Measurements from ENCODE around the gene GRB10.

GRB10 gene

DNA sequence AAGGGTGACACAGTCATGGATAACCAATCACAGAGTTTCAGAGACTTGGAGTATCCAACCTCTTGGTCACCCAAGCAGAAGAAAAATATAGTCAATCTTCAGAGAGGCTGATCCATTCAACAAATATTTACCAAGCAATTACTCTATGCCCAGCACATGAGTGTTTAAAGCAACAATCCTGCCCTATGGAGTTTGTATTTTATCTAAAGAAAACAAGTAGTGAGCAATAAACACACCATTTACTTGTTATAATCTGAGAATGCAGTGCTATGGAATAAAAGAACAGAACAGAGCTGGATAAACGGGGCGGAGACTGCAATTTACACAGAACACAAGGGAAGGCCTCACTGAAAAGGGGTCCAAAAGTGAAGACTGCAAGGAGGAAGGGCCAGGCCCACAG, 63.8 kb downstream of the GRB10 start:
- DNase-seq (ENCODE audit: low spot score), result no peak

DNA sequence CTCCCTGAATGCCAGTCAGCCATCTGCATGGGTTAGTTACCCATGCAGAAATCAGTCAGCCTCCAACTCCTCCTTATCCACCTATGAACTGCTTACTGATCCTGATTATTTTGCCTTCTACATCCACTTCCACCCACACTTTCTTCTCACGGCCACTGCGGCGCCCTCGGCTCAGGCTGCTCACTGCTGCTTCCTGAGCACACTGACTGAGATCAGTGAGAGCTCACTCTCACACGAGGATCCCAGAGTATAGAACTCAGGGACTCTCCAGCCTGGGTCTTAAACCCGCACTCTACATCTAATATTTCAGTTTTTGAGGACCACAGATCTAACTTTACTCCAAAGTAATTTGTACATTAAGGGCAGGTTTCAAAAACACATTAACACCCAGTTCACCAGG, 64.4 kb downstream of the GRB10 start:
- no peak for DNase-seq (ENCODE audit: low spot score)

DNA sequence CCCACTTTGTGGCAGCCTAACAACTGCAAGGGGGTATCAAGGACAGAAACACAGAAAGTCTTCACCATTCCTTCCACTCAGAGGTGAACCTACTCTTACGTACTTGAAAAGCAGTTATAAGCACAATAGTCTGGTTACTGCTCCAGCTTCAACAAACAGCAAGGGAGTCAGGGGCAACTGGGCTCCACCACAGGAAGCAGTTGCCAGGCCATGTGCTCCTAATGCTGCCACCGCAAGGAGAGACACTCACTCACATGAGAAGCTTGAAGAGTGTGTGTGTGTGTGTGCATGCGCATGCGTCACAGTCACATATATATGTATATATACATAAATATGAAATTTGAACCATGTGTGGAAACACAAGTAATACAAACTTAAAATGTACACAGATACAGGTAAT, 65.5 kb downstream of the GRB10 start:
- no peak for DNase-seq (ENCODE audit: low spot score)

DNA sequence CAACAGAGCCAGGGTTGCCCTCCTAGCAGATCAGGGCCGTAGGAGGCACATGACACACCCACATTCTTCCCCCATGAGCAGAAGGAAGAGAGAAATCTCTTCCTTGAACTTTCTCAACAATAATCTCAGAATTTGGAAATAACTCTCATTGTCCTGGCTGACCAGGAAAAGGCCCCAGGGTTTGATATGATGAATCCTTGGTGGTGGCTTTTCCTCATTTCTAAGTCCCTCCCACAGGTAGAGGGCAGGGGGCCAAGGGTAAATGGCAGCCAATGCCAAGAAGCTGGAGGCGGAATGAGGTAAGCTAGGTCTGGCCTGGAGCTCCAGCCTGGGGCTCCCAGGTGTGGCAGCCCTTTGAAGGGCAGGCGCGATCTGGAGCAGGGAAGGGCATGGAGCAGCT, 67.8 kb downstream of the GRB10 start:
- DNase-seq (ENCODE audit: low spot score), result no peak

- DNase-seq (ENCODE audit: low spot score), result no peak
These were observed 69.4 kb downstream of the GRB10 start for GRCh38 chr7:50713123-50713965.

- DNase-seq (ENCODE audit: low spot score), result no peak
These were observed 70.2 kb downstream of the GRB10 start for GRCh38 chr7:50712252-50713122.

DNA sequence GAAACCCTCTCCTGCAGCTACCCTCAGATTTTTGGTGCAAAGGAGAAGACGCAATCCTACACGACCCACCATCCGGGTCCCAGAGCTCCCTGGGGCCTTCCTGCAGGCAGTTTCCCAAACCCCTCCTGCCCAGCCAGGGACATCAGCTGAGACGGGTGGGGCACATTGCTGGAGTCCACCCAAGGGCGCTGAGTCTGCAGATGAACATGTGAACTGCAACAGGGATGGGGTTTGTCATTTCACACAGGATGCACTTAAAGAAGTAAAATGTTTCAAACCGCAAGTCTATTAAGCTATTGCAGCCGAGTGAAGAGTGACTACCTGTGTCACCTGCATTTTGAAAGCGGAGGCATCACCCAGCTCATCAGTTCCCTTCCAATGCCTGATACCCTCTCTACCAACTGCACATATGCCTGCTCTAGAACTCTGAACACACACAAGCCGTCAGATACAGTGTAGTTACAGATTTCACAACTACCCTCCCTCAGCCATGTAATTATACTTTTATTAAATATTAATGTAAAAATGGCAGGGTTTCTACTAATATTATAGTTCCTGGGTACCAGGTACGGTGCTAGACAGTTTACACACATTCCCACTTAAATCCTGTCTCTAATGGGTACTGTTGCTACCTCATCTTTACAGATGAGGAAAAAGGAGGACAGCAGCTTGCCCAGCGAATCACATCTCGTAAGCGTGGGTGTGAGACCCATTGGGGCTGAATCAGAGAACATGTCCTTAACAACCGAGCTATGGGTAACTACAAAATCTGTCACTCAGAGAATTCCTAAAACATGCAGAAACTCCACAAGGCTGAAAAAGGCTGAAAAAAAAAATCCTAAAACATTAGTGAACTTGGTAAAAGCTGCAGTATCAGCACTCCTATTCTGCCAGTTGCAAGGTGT, 71.2 kb downstream of the GRB10 start:
- no peak for DNase-seq (ENCODE audit: low spot score)

GRCh38 chr7:50710441-50711154, 72.1 kb downstream of the GRB10 start:
- no peak for DNase-seq (ENCODE audit: low spot score)

DNA sequence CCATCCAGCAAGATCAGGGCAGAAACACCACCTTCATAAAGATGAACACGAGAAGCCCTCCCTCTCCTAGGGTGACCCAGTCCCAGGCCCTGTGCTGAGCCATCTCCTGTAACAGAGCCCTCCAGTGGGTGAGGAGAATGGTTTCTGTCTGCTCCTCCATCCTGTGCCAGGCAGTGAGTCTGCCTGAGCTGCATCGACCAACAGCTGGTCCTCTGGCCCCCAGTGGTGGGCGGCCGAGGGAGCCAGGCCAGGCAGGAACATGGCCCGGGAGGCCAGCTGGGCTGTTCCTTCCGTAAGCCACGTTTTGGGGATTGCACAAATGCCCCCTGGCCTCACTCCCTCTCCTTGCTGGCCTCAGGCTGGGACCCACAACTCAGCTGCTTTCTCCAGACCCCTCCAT, 73.5 kb downstream of the GRB10 start:
- DNase-seq (ENCODE audit: low spot score), result no peak

DNA sequence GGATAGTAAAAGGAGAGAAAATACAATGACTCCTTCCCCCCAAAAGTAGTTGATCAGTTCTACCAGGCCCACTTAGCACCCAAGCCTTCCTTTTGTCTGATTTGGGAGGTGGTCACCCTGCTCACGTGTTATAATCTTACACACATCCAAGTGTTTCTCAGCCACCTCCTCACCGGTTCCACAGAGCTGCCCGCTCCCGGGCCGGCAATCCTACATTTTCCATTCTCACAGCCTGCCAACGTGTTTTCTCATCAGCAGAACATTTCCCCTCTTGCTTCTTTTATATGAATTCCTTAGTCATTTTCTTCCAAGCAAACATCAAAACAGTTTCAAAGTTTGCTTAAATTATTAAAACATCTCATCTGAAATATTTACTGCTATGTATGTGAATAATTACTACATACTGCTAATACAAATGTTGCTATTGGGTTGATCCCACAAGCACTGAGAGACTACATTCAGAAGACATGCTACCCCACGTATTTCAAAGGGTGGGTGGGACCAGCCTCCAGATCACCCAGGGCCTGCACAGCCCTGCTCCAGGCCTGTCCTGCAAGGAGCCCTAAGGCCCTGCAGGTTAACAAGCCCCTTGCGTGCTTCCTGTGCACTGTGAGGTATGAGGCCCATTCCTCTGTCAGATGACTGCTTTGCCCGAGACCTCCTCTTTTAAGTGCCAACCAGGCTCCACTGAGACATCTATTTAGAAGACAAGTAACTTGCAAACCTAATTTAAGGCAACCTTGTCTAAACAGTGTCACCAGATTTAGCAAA, 75.3 kb downstream of the GRB10 start:
- DNase-seq (ENCODE audit: low spot score), result no peak

DNA sequence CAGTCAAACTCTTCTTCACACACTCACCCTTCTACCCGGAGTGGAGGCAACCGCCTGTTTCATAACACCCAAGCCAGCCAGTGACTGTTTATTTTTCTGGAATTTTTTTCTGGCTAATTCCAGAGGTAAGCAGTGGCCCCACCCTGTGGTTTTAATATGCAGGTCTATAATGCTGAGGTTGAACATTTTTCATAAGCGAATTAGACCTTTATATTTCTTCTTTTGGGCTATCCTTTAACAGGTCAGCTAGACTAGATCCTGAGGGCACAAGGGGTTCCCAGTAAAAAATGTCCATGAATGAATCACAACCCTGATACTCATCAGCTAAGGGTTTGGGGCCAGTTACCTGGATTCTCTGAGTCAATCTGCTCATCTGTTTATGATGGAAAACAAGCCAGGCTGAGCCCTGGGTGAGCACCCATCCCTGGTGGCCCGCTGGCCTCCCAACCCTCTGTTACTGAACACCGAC, 76.2 kb downstream of the GRB10 start:
- DNase-seq (ENCODE audit: low spot score), result no peak

DNA sequence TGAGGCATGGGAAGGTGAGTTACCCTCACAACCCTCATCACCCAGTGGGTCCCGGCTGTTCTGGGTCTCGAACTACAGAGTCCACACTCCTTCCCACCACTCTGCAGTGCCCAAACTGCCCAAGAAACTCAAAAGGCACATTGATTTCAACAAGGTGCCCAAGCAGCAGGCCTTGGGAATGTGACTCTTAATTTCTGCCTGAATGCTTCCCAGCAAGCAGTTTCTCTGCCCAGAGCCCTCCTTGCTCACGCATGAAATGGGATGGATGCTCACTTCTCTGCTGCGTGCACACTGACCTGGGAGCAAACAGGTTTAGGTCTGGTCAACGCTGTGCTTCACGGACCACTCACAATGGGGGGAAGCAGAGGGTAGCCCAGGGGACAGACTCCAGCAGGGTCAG, 77.9 kb downstream of the GRB10 start:
- DNase-seq (ENCODE audit: low spot score), result no peak

DNA sequence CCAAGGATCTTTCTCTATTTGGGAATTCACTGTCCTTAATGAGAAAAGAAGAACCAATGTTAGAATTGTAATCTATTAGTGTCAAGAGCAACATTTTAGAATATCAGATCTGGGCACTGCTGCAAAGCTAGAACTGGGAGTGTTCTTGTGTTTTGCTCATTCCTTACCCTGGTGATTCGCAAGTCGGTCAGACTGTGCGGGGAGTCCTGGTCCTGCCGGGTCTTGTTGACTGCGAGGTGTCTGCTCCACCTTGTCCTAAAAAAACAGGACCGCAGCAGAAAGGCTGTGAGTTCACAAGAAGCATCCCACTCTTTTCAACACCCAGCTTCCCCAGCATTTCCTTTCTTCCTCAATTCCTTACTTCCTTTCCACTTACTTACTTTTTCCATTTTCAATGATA, 79.0 kb downstream of the GRB10 start:
- DNase-seq (ENCODE audit: low spot score), result no peak

GRCh38 chr7:50699143-50699542, 83.6 kb downstream of the GRB10 start:
- no peak for DNase-seq (ENCODE audit: low spot score)

DNA sequence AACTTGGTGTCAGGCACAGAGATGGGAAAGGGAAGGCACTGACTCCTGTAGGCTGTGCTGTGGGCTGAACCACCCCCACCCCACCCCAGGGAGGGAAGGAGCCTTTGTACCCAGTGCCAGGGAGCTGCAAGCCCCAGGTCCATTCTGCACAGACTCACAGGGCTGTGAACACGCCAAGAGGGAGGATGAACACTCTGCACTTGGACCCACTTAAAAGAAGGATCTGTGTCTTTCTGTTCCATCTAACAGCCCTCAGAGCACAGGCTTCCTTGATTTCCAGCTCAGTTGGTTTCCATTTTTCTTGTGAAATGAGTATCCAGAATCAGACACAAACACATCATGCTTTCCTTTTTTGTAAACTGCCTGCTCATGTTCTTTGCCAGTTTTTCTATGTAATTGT, 84.9 kb downstream of the GRB10 start:
- DNase-seq (ENCODE audit: low spot score), result no peak

- DNase-seq (ENCODE audit: low spot score), result no peak
These were observed 85.7 kb downstream of the GRB10 start for GRCh38 chr7:50696810-50697582.

GRCh38 chr7:50695026-50695425, 87.7 kb downstream of the GRB10 start:
- DNase-seq (ENCODE audit: low spot score), result no peak

GRCh38 chr7:50693455-50694130, 89.1 kb downstream of the GRB10 start:
- no peak for DNase-seq (ENCODE audit: low spot score)

DNA sequence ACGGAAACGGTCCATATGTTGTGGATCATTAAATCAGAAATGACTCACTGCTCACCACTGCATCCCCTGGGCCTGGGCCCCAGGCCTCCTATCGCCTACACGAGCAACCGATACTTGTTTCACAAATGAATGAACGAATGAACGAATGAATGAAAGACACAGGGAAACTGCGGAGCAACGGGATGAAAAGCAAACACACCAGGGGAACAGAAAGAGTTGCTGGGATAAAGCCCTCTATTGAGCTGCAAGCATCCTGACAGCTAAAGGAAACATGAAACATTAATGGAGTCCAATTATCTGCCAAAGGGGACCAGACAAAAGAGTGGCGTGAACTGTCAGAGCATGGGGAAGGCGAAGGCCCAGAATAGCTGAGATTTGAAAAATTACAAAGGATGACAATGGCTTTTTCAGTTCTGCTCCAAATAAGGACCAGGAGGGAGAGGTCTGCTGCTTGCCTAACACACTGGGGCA, 92.1 kb downstream of the GRB10 start:
- no peak for DNase-seq (ENCODE audit: low spot score)
